Hindlimb muscle (tissue), 1 donor: ENCODE data around the gene DNAJC17. TPM values are rescaled to one million over a fixed set of nuclear protein-coding genes. Genes with fewer than 3 reads are reported as not detected.

ENCODE experiments used
- DNase-seq: peaks from one replicate; pipeline ENCODE4 v3.0.0-alpha.2; 2013
- polyA plus RNA-seq: library from polyadenylated mRNA; unstranded; fragments of 120-200 nt; gene quantifications from one replicate; pipeline ENCODE4 v1.2.1, GENCODE V29; 2013; ENCODE audit not compliant: insufficient read length

DNAJC17 gene
- 21.5 TPM for polyA plus RNA-seq

- peak; percentile 99 for DNase-seq
Measured at GRCh38 chr15:40807028-40807887, at the start of gene DNAJC17, which contains the start of gene ZFYVE19. Gene DNAJC17, minus strand, starts transcription at chr15:40807473. Its CDS starts 27 bp downstream, at chr15:40807446. Gene ZFYVE19, plus strand, starts transcription at chr15:40807089. Its CDS starts 501 bp downstream, at chr15:40807590.

- no peak for DNase-seq
Measured at GRCh38 chr15:40856746-40857145, 49.5 kb upstream of the DNAJC17 start.

- DNase-seq = no peak
Measured at GRCh38 chr15:40855706-40856234, 48.5 kb upstream of the DNAJC17 start.

GRCh38 chr15:40854161-40854560 lies 46.9 kb upstream of the DNAJC17 start:
- no peak for DNase-seq

GRCh38 chr15:40853241-40853890 lies 46.1 kb upstream of the DNAJC17 start:
- no peak for DNase-seq

- DNase-seq = no peak
Measured at GRCh38 chr15:40852529-40852928, 45.3 kb upstream of the DNAJC17 start.

- DNase-seq = no peak
Measured at GRCh38 chr15:40850576-40851112, 43.4 kb upstream of the DNAJC17 start.

- DNase-seq = no peak
Measured at GRCh38 chr15:40847223-40847961, 40.1 kb upstream of the DNAJC17 start.

GRCh38 chr15:40846841-40847222 lies 39.6 kb upstream of the DNAJC17 start:
- no peak for DNase-seq

- DNase-seq = no peak
Measured at GRCh38 chr15:40845511-40846284, 38.4 kb upstream of the DNAJC17 start.

- no peak for DNase-seq
Measured at GRCh38 chr15:40845036-40845435, 37.8 kb upstream of the DNAJC17 start.

- no peak for DNase-seq
Measured at GRCh38 chr15:40844696-40845030, 37.4 kb upstream of the DNAJC17 start.

- no peak for DNase-seq
Measured at GRCh38 chr15:40843885-40844695, 36.8 kb upstream of the DNAJC17 start, which contains the start of gene SPINT1. Gene SPINT1, plus strand, starts transcription at chr15:40844048. Its CDS starts 507 bp downstream, at chr15:40844555.

- no peak for DNase-seq
Measured at GRCh38 chr15:40843261-40843884, 36.1 kb upstream of the DNAJC17 start.

GRCh38 chr15:40841741-40842140 lies 34.5 kb upstream of the DNAJC17 start:
- no peak for DNase-seq

- no peak for DNase-seq
Measured at GRCh38 chr15:40838756-40839155, 31.5 kb upstream of the DNAJC17 start.

GRCh38 chr15:40836020-40836419 lies 28.7 kb upstream of the DNAJC17 start:
- DNase-seq = no peak

GRCh38 chr15:40832903-40833302 lies 25.6 kb upstream of the DNAJC17 start:
- DNase-seq = no peak

GRCh38 chr15:40831861-40832260 lies 24.6 kb upstream of the DNAJC17 start:
- DNase-seq = no peak

GRCh38 chr15:40830884-40831283 lies 23.6 kb upstream of the DNAJC17 start:
- no peak for DNase-seq
